HepG2 (cell line): ENCODE results near the gene NUAK1. TPM values are rescaled to one million over a fixed set of nuclear protein-coding genes. Genes with fewer than 3 reads are reported as not detected.

ENCODE experiments used
- ATAC-seq: fragments of 200-7000 bp; cut with Tn5 transposase; 3 replicates; pipeline ENCODE4 v1.9.1; 2020; ENCODE audit warnings: mild to moderate bottlenecking, moderate library complexity
- BruUV-seq: library from RNA; stranded (reverse); fragments of 400-500 nt; replicated peaks from 2 replicates; lab custom pipeline; 2021; lab: Mats Ljungman, UMichigan
- CTCF ChIA-PET: fragments of 300-600 bp; formaldehyde crosslinking; extraction: SDS; loops from one replicate; lab custom pipeline; 2021; ENCODE audit warnings: low total read pairs, inconsistent platforms, low intra/inter-chr PET ratio; lab: Yijun Ruan, JAX
- POLR2A ChIA-PET: fragments of 350-600 bp; sonication (Branson Sonifier 250); formaldehyde crosslinking; loops from one replicate; lab custom pipeline; 2020; ENCODE audit warnings: antibody characterized with exemption, inconsistent platforms; lab: Yijun Ruan, JAX
- DNase-seq: peaks from one replicate; pipeline ENCODE4 v3.0.0-alpha.2; 2015; ENCODE audit warnings: low spot score
- FAIRE-seq: peaks from 3 replicates; lab custom pipeline; 2011; peaks lifted over from hg19 to GRCh38; lab: Jason Lieb, UNC
- H2AFZ ChIP-seq: one replicate; pipeline ENCODE4 v1.6.1; 2011; ENCODE audit warnings: low read length, inconsistent platforms
- H3K27ac ChIP-seq: fragments of 300-600 bp; 3 replicates; pipeline ENCODE4 v1.8.0; 2011; ENCODE audit warnings: mixed run types, mild to moderate bottlenecking, mixed read lengths, low read length, inconsistent platforms; ENCODE audit not compliant: insufficient read depth; ENCODE audit errors: extremely low read length
- H3K27me3 ChIP-seq, 2 experiments: fragments of 200-600 bp in 1 of 2; 2 replicates in 1 of 2; 3 replicates in 1 of 2; pipeline versions ENCODE4 v1.6.0 to v1.8.0; 2011; ENCODE audit warnings: low read length in 2 of 2, mild to moderate bottlenecking in 2 of 2, moderate library complexity in 2 of 2, inconsistent platforms in 1 of 2; ENCODE audit not compliant: insufficient read depth in 2 of 2, control insufficient read depth in 1 of 2
- H3K36me3 ChIP-seq, 2 experiments: fragments of 200-600 bp in 1 of 2; replicated peaks in 1 of 2; 2 replicates in 1 of 2; 3 replicates in 1 of 2; pipeline versions ENCODE4 v1.5.1 to v1.8.0; 2011; ENCODE audit warnings: low read length in 2 of 2, inconsistent platforms in 1 of 2; ENCODE audit not compliant: insufficient read depth in 2 of 2, control insufficient read depth in 1 of 2
- H3K4me1 ChIP-seq: 2 replicates; pipeline ENCODE4 v1.5.1; 2012; ENCODE audit warnings: low read length, inconsistent platforms; ENCODE audit not compliant: insufficient read depth
- H3K4me2 ChIP-seq: 2 replicates; pipeline ENCODE4 v1.6.0; 2011; ENCODE audit warnings: low read depth, low read length, inconsistent platforms
- H3K4me3 ChIP-seq, 3 experiments: fragments of 200-600 bp in 1 of 3; sonication (generic), shearing (Covaris generic) in 1 of 3; replicated peaks in 1 of 3; 2 replicates each; pipeline ENCODE4 v1.5.1; 2011 to 2016; ENCODE audit warnings: low read length in 3 of 3, inconsistent platforms in 2 of 3, low read depth in 2 of 3, mild to moderate bottlenecking in 2 of 3, control low read depth in 1 of 3, mixed read lengths in 1 of 3; ENCODE audit not compliant: insufficient read depth in 1 of 3
- H3K79me2 ChIP-seq: one replicate; pipeline ENCODE4 v1.6.1; 2011; ENCODE audit warnings: low read length, inconsistent platforms; ENCODE audit not compliant: insufficient read depth
- H3K9ac ChIP-seq: 2 replicates; pipeline ENCODE4 v1.6.0; 2011; ENCODE audit warnings: mild to moderate bottlenecking, low read depth, low read length, inconsistent platforms; ENCODE audit not compliant: insufficient read depth
- H3K9me3 ChIP-seq: 2 replicates; pipeline ENCODE4 v1.5.1; 2012; ENCODE audit warnings: mild to moderate bottlenecking, low read length
- H4K20me1 ChIP-seq: 2 replicates; pipeline ENCODE4 v1.6.0; 2011; ENCODE audit warnings: inconsistent platforms, mild to moderate bottlenecking, low read length, moderate library complexity; ENCODE audit not compliant: insufficient read depth
- MYNN ChIP-seq: sonication (generic); formaldehyde crosslinking; IDR thresholded peaks from 2 replicates; pipeline ENCODE4 v1.4.0; 2020; ENCODE audit warnings: mild to moderate bottlenecking, low read depth, missing genetic modification reagents
- ZFP36L1 ChIP-seq: sonication (generic); formaldehyde crosslinking; IDR thresholded peaks from 2 replicates; pipeline ENCODE4 v1.8.0; 2022; ENCODE audit warnings: mild to moderate bottlenecking, missing genetic modification reagents, moderate library complexity
- ZMYM2 ChIP-seq: sonication (generic); formaldehyde crosslinking; IDR thresholded peaks from 2 replicates; pipeline ENCODE4 v1.8.0; 2022; ENCODE audit warnings: mild to moderate bottlenecking, missing genetic modification reagents
- ZNF446 ChIP-seq: sonication (generic); formaldehyde crosslinking; IDR thresholded peaks from 2 replicates; pipeline ENCODE4 v1.5.0; 2020; ENCODE audit warnings: mild to moderate bottlenecking, missing genetic modification reagents
- ZNF570 ChIP-seq: sonication (generic); formaldehyde crosslinking; IDR thresholded peaks from 2 replicates; pipeline ENCODE4 v1.4.0; 2020; ENCODE audit warnings: mild to moderate bottlenecking, missing genetic modification reagents, borderline replicate concordance
- ZSCAN29 ChIP-seq: sonication (generic); formaldehyde crosslinking; conservative IDR thresholded peaks from 2 replicates; pipeline ENCODE4 v1.4.0; 2020; ENCODE audit warnings: mild to moderate bottlenecking, missing genetic modification reagents
- WGBS: methylation state at CpG from one replicate; pipeline ENCODE4 v1.1.6; 2017; ENCODE audit warnings: low lambda C conversion rate; 5-methylcytosine and 5-hydroxymethylcytosine counted together
- in situ Hi-C: cut with HindIII; loops from 2 replicates; pipeline ENCODE4 v1.10.0; 2017; ENCODE audit warnings: low pct_unique_long_range_greater_than_20kb; ENCODE audit not compliant: extremely low pct_ligation_motif_present
- intact Hi-C: fragments of 100-400 bp; cut with micrococcal nuclease; formaldehyde crosslinking; loops from one replicate; pipeline ENCODE4 v1.10.0; 2022; ENCODE audit not compliant: unreplicated experiment
- polyA plus RNA-seq, 8 experiments: library from polyadenylated mRNA; depleted of rRNA in 3 of 8; stranded (reverse) in 7 of 8; unstranded in 1 of 8; fragments of >200 nt; fragmentation: Illumina TruSeq in 4 of 8; extraction: Trizol in 4 of 8; gene quantifications; 2 replicates each; pipeline versions ENCODE4 v1.2.1 to v1.2.3, GENCODE V29; 2011 to 2016; ENCODE audit warnings: low read depth in 4 of 8, missing spikeins in 1 of 8, mixed read lengths in 1 of 8; ENCODE audit not compliant: insufficient read depth in 1 of 8
- total RNA-seq, 5 experiments: library from RNA; depleted of rRNA; stranded (reverse); fragments of >200 nt; fragmentation: Illumina TruSeq; extraction: Trizol; gene quantifications; 2 replicates each; pipeline ENCODE4 v1.2.3, GENCODE V29; 2016; ENCODE audit warnings: low read depth in 1 of 5
- TF ChIP-seq, protein P1 (sequence below): sonication (generic); formaldehyde crosslinking; IDR thresholded peaks from 2 replicates; pipeline ENCODE4 v1.5.0; 2020; ENCODE audit warnings: mild to moderate bottlenecking, missing genetic modification reagents
- TF ChIP-seq, protein P2 (sequence below): sonication (generic); formaldehyde crosslinking; IDR thresholded peaks from 2 replicates; pipeline ENCODE4 v1.4.0; 2020; ENCODE audit warnings: missing genetic modification reagents
- TF ChIP-seq, protein P3 (sequence below): sonication (generic); formaldehyde crosslinking; IDR thresholded peaks from 2 replicates; pipeline ENCODE4 v1.8.0; 2023; ENCODE audit warnings: mild to moderate bottlenecking, missing genetic modification reagents
- TF ChIP-seq, protein P4 (sequence below): sonication (generic); formaldehyde crosslinking; IDR thresholded peaks from 2 replicates; pipeline ENCODE4 v1.4.0; 2020; ENCODE audit warnings: mild to moderate bottlenecking, missing genetic modification reagents

NUAK1 gene
- total and polyA plus RNA-seq, 2 of the 13 experiments (the other 11 are each of a cell fraction or from before 2014, with no cell fraction given): 1.7 to 1.9 TPM

DNA sequence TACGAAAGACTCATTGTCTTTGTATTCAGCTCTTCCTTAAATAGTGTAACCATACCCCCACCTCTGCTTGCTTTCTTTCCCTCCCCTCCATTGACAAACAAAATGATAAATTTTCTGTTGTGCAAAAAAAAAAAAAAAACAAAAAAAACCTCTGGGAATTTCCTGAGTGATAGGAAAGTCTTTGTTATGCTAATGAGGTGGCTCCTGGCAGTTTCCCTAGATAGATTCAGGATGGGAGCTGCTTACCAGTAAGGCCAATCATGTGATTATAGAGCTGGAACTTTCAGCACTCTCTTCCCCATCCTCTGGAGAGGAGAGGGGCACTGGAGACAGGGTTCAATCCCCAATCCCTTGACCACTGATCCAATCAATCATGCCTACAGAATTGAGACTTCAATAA is 120.5 kb downstream of the NUAK1 start:
- in situ Hi-C loops (no loop called here), intact Hi-C loops (no loop called here)
- Histone ChIP-seq H3K4me1 (peaks cover 19% of the 10 kb centered on the region), H3K27me3 (no peaks in the 10 kb centered on the region; a peak in 1 of 5 replicates), H2AFZ (no peak overlapping the region), H3K4me3 (no peak overlapping the region), H3K9me3 (peaks cover 9% of the 10 kb centered on the region), H3K36me3 (no peaks in the 10 kb centered on the region), H3K79me2 (no peaks in the 10 kb centered on the region), H3K27ac (no peak overlapping the region), H3K4me2 (no peak overlapping the region), H4K20me1 (no peaks in the 10 kb centered on the region), H3K9ac (no peak overlapping the region)
- no peak for FAIRE-seq
- CTCF ChIA-PET: no interaction called here
- POLR2A ChIA-PET: no interaction called here
- no TSS peak for BruUV-seq
- no peak for DNase-seq
- TF ChIP-seq, protein P1, sequence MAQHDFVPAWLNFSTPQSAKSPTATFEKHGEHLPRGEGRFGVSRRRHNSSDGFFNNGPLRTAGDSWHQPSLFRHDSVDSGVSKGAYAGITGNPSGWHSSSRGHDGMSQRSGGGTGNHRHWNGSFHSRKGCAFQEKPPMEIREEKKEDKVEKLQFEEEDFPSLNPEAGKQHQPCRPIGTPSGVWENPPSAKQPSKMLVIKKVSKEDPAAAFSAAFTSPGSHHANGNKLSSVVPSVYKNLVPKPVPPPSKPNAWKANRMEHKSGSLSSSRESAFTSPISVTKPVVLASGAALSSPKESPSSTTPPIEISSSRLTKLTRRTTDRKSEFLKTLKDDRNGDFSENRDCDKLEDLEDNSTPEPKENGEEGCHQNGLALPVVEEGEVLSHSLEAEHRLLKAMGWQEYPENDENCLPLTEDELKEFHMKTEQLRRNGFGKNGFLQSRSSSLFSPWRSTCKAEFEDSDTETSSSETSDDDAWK (CRISPR knock-in tag): no peak
- TF ChIP-seq ZNF446 (CRISPR knock-in tag) (no peak), ZNF570 (CRISPR knock-in tag) (no peak), ZFP36L1 (CRISPR knock-in tag) (no peak), ZMYM2 (CRISPR knock-in tag) (no peak), ZSCAN29 (CRISPR knock-in tag) (no peak), MYNN (CRISPR knock-in tag) (no peak)
- TF ChIP-seq, protein P2, sequence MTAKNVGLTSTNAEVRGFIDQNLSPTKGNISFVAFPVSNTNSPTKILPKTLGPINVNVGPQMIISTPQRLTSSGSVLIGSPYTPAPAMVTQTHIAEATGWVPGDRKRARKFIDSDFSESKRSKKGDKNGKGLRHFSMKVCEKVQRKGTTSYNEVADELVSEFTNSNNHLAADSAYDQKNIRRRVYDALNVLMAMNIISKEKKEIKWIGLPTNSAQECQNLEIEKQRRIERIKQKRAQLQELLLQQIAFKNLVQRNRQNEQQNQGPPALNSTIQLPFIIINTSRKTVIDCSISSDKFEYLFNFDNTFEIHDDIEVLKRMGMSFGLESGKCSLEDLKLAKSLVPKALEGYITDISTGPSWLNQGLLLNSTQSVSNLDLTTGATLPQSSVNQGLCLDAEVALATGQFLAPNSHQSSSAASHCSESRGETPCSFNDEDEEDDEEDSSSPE (CRISPR knock-in tag): no peak
- TF ChIP-seq, protein P3, sequence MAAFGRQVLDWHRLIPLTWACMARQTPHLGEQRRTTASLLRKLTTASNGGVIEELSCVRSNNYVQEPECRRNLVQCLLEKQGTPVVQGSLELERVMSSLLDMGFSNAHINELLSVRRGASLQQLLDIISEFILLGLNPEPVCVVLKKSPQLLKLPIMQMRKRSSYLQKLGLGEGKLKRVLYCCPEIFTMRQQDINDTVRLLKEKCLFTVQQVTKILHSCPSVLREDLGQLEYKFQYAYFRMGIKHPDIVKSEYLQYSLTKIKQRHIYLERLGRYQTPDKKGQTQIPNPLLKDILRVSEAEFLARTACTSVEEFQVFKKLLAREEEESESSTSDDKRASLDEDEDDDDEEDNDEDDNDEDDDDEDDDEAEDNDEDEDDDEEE (CRISPR knock-in tag): no peak
- TF ChIP-seq, protein P4, sequence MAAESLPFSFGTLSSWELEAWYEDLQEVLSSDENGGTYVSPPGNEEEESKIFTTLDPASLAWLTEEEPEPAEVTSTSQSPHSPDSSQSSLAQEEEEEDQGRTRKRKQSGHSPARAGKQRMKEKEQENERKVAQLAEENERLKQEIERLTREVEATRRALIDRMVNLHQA (CRISPR knock-in tag): no peak
- WGBS: 68% methylated on average over 1 of the region's 1 CpG
- ATAC-seq: no peak
